BJ (cell line): ENCODE data around the gene PPP1R14C. TPM values are rescaled to one million over a fixed set of nuclear protein-coding genes. Genes with fewer than 3 reads are reported as not detected.

ENCODE experiments used
- CTCF ChIA-PET: fragments of 350-600 bp; formaldehyde crosslinking; extraction: SDS; loops from one replicate; lab custom pipeline; 2021; ENCODE audit warnings: antibody characterized with exemption, inconsistent platforms; lab: Yijun Ruan, JAX
- POLR2A ChIA-PET: fragments of 300-600 bp; sonication (Branson Sonifier 250); formaldehyde crosslinking; extraction: SDS; loops from one replicate; lab custom pipeline; 2021; ENCODE audit warnings: antibody characterized with exemption; lab: Charles Lee
- DNase-seq: peaks from one replicate; pipeline ENCODE4 v3.0.0-alpha.2; 2011; ENCODE audit warnings: low read depth
- H3K27me3 ChIP-seq: 2 replicates; pipeline ENCODE4 v1.6.0; 2011; ENCODE audit warnings: low read length; ENCODE audit not compliant: control insufficient read depth, insufficient read depth
- H3K36me3 ChIP-seq: 2 replicates; pipeline ENCODE4 v1.5.1; 2011; ENCODE audit warnings: low read length; ENCODE audit not compliant: control insufficient read depth, insufficient read depth
- H3K4me3 ChIP-seq: 2 replicates; pipeline ENCODE4 v1.5.1; 2011; ENCODE audit warnings: low read depth, mild to moderate bottlenecking, control low read depth, low read length
- CTCF ChIP-seq: IDR thresholded peaks from 2 replicates; pipeline ENCODE4 v1.5.1; 2011; ENCODE audit warnings: low read depth, mild to moderate bottlenecking, control low read depth, inconsistent platforms, low read length, moderate library complexity; ENCODE audit not compliant: insufficient read depth
- polyA plus RNA-seq: library from polyadenylated mRNA; depleted of rRNA; stranded (reverse); fragments of >200 nt; gene quantifications from 2 replicates; pipeline ENCODE4 v1.2.3, GENCODE V29; 2011

Gene PPP1R14C
- polyA plus RNA-seq, 1 experiment = 0.05 TPM

- CTCF ChIA-PET = interaction anchor here (1.2 kb wide), 1 partner anchor 37 kb away, joined by 3 read pairs; no protein-coding TSS in a partner anchor
- no peak for TF ChIP-seq CTCF
- Histone ChIP-seq H3K27me3 (peaks cover 1% of the 10 kb centered on the region; the same call in 1 of the 2 replicates), H3K36me3 (no peaks in the 10 kb centered on the region), H3K4me3 (no peak overlapping the region)
- DNase-seq = no peak
- POLR2A ChIA-PET = no interaction called here
These were observed 55.7 kb downstream of the PPP1R14C start for GRCh38 chr6:150198532-150198931.

DNA sequence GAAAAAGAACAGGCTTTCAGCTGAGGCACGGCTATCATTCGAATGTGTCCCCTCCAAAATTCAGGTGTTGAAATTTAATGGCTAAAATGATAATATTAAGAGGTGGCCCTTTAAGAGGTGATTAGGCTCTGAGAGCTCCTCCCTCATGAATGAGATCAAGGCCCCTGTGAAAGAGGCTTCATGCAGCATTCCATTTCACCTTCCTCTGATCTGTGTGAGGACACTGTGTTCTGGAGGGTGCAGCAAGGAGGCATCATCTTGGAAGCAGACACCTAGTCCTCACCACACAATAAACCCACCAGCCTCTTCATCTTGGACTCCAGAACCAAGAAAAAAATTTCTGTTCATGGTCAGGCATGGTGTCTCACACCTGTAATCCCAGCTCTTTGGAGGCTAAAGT, 56.4 kb downstream of the PPP1R14C start:
- H3K27me3 ChIP-seq = peaks cover 1% of the 10 kb centered on the region; the same call in 1 of the 2 replicates
- no peak for TF ChIP-seq CTCF
- no peak overlapping the region for H3K4me3 ChIP-seq
- CTCF ChIA-PET = interaction anchor here (1.2 kb wide), 1 partner anchor 38 kb away, joined by 3 read pairs; no protein-coding TSS in a partner anchor
- no peaks in the 10 kb centered on the region for H3K36me3 ChIP-seq
- no peak for DNase-seq
- POLR2A ChIA-PET = no interaction called here

- H3K36me3 ChIP-seq = no peaks in the 10 kb centered on the region
- no peak overlapping the region for H3K4me3 ChIP-seq
- no peak for TF ChIP-seq CTCF
- ChIA-PET CTCF (interaction anchor here (1.2 kb wide), 2 partner anchors 13 to 134 kb away, joined by 3 read pairs; no protein-coding TSS in a partner anchor), POLR2A (no interaction called here)
- DNase-seq = no peak
- peaks cover 1% of the 10 kb centered on the region; the same call in 1 of the 2 replicates for H3K27me3 ChIP-seq
These were observed 57.7 kb downstream of the PPP1R14C start for GRCh38 chr6:150200428-150201100.

DNA sequence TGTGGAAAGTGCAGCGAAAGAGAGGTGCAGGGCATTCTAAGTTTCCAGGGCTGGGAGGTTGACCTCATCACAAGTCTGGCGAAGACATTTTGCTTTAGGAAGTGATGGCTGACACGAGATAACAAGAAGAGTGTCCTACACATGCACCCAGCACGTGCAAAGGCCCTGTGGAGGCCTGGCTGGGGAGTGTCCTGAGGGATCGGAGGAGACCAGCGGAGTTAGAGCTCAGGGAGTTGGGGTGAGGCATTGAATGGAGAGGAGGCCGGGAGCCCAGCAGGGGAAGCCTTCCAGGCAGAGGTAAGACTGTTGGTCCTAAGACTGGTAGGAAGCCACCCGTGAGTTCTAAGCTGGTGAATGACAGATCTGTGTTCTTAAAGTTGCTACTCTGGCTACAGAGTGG, 58.4 kb downstream of the PPP1R14C start:
- ChIA-PET POLR2A (no interaction called here), CTCF (interaction anchor here (1.2 kb wide), 1 partner anchor 134 kb away, joined by 3 read pairs; no protein-coding TSS in a partner anchor)
- no peak for DNase-seq
- no peak overlapping the region for H3K4me3 ChIP-seq
- H3K27me3 ChIP-seq = peaks cover 1% of the 10 kb centered on the region; the same call in 1 of the 2 replicates
- no peaks in the 10 kb centered on the region for H3K36me3 ChIP-seq
- TF ChIP-seq CTCF = no peak

- ChIA-PET POLR2A (no interaction called here), CTCF (interaction anchor here (1.2 kb wide), 1 partner anchor 133 kb away, joined by 3 read pairs; no protein-coding TSS in a partner anchor)
- Histone ChIP-seq H3K36me3 (no peaks in the 10 kb centered on the region), H3K4me3 (no peak overlapping the region), H3K27me3 (peaks cover 1% of the 10 kb centered on the region; the same call in 1 of the 2 replicates)
- DNase-seq = no peak
- no peak for TF ChIP-seq CTCF
These were observed 59.0 kb downstream of the PPP1R14C start for GRCh38 chr6:150201772-150202329.
